Measurements from ENCODE around the gene SLC51B. TPM values are rescaled to one million over a fixed set of nuclear protein-coding genes. Genes with fewer than 3 reads are reported as not detected.
"Not testable (repeated sequence)": the region's sequence is repeated elsewhere in the genome, so short reads cannot be mapped to it uniquely, and the experiment has no call there.

The SLC51B gene
- total RNA-seq, 1 experiment from 2014 or later: not detected

GRCh38 chr15:65038428-65038827 is 6.8 kb upstream of the SLC51B start:
- DNase-seq (ENCODE audit: low read depth): no peak
- in situ Hi-C loops (cut with HindIII; ENCODE audit: low pct_unique_long_range_greater_than_20kb, low sequenced_read_pairs): no loop called here

GRCh38 chr15:65038836-65039235 is 6.4 kb upstream of the SLC51B start:
- no peak for DNase-seq (ENCODE audit: low read depth)
- in situ Hi-C loops (cut with HindIII; ENCODE audit: low pct_unique_long_range_greater_than_20kb, low sequenced_read_pairs): no loop called here

GRCh38 chr15:65040461-65040860 is 4.7 kb upstream of the SLC51B start:
- DNase-seq (ENCODE audit: low read depth): no peak
- in situ Hi-C loops (cut with HindIII; ENCODE audit: low pct_unique_long_range_greater_than_20kb, low sequenced_read_pairs): no loop called here

GRCh38 chr15:65041787-65042186 is 3.4 kb upstream of the SLC51B start:
- in situ Hi-C loops (cut with HindIII; ENCODE audit: low pct_unique_long_range_greater_than_20kb, low sequenced_read_pairs): no loop called here
- DNase-seq (ENCODE audit: low read depth): no peak

- in situ Hi-C loops (cut with HindIII; ENCODE audit: low pct_unique_long_range_greater_than_20kb, low sequenced_read_pairs): no loop called here
- no peak for DNase-seq (ENCODE audit: low read depth)
Measured at GRCh38 chr15:65042776-65043327, 2.3 kb upstream of the SLC51B start.

- in situ Hi-C loops (cut with HindIII; ENCODE audit: low pct_unique_long_range_greater_than_20kb, low sequenced_read_pairs): not testable (repeated sequence)
- DNase-seq (ENCODE audit: low read depth): peak; percentile 80
Measured at GRCh38 chr15:65044218-65044617, 969 bp upstream of the SLC51B start.

GRCh38 chr15:65048241-65048640 is 3.1 kb downstream of the SLC51B start:
- in situ Hi-C loops (cut with HindIII; ENCODE audit: low pct_unique_long_range_greater_than_20kb, low sequenced_read_pairs): no loop called here
- no peak for DNase-seq (ENCODE audit: low read depth)

GRCh38 chr15:65049418-65049840 is 4.2 kb downstream of the SLC51B start:
- in situ Hi-C loops (cut with HindIII; ENCODE audit: low pct_unique_long_range_greater_than_20kb, low sequenced_read_pairs): no loop called here
- no peak for DNase-seq (ENCODE audit: low read depth)

- in situ Hi-C loops (cut with HindIII; ENCODE audit: low pct_unique_long_range_greater_than_20kb, low sequenced_read_pairs): no loop called here
- no peak for DNase-seq (ENCODE audit: low read depth)
Measured at GRCh38 chr15:65050270-65050669, 5.1 kb downstream of the SLC51B start.

GRCh38 chr15:65051266-65051665 is 6.1 kb downstream of the SLC51B start:
- in situ Hi-C loops (cut with HindIII; ENCODE audit: low pct_unique_long_range_greater_than_20kb, low sequenced_read_pairs): no loop called here
- no peak for DNase-seq (ENCODE audit: low read depth)

GRCh38 chr15:65052956-65053355 is 7.8 kb downstream of the SLC51B start:
- in situ Hi-C loops (cut with HindIII; ENCODE audit: low pct_unique_long_range_greater_than_20kb, low sequenced_read_pairs): no loop called here
- DNase-seq (ENCODE audit: low read depth): no peak

GRCh38 chr15:65054333-65055200 is 9.4 kb downstream of the SLC51B start:
- in situ Hi-C loops (cut with HindIII; ENCODE audit: low pct_unique_long_range_greater_than_20kb, low sequenced_read_pairs): no loop called here
- peak; percentile 69 for DNase-seq (ENCODE audit: low read depth)

GRCh38 chr15:65055201-65055870 is 10.1 kb downstream of the SLC51B start:
- in situ Hi-C loops (cut with HindIII; ENCODE audit: low pct_unique_long_range_greater_than_20kb, low sequenced_read_pairs): no loop called here
- peak; percentile 16 for DNase-seq (ENCODE audit: low read depth)

GRCh38 chr15:65056106-65056505 is 10.9 kb downstream of the SLC51B start:
- no peak for DNase-seq (ENCODE audit: low read depth)
- in situ Hi-C loops (cut with HindIII; ENCODE audit: low pct_unique_long_range_greater_than_20kb, low sequenced_read_pairs): no loop called here

- in situ Hi-C loops (cut with HindIII; ENCODE audit: low pct_unique_long_range_greater_than_20kb, low sequenced_read_pairs): no loop called here
- DNase-seq (ENCODE audit: low read depth): peak; percentile 97
Measured at GRCh38 chr15:65056868-65057548, 11.8 kb downstream of the SLC51B start.

GRCh38 chr15:65057549-65057940 is 12.4 kb downstream of the SLC51B start:
- in situ Hi-C loops (cut with HindIII; ENCODE audit: low pct_unique_long_range_greater_than_20kb, low sequenced_read_pairs): no loop called here
- DNase-seq (ENCODE audit: low read depth): no peak

- in situ Hi-C loops (cut with HindIII; ENCODE audit: low pct_unique_long_range_greater_than_20kb, low sequenced_read_pairs): no loop called here
- no peak for DNase-seq (ENCODE audit: low read depth)
Measured at GRCh38 chr15:65058394-65059368, 13.5 kb downstream of the SLC51B start.

- no peak for DNase-seq (ENCODE audit: low read depth)
- in situ Hi-C loops (cut with HindIII; ENCODE audit: low pct_unique_long_range_greater_than_20kb, low sequenced_read_pairs): no loop called here
Measured at GRCh38 chr15:65059369-65059750, 14.2 kb downstream of the SLC51B start.
